DMS114 treated with DMSO at 0.1 percent for 48 hours (cell line): ENCODE data around the gene KDM4F.

ENCODE experiments used
- DNase-seq: peaks from one replicate; lab custom pipeline; 2025; ENCODE audit not compliant: unreplicated experiment; lab: John Stamatoyannopoulos, UW

The KDM4F gene

DNA sequence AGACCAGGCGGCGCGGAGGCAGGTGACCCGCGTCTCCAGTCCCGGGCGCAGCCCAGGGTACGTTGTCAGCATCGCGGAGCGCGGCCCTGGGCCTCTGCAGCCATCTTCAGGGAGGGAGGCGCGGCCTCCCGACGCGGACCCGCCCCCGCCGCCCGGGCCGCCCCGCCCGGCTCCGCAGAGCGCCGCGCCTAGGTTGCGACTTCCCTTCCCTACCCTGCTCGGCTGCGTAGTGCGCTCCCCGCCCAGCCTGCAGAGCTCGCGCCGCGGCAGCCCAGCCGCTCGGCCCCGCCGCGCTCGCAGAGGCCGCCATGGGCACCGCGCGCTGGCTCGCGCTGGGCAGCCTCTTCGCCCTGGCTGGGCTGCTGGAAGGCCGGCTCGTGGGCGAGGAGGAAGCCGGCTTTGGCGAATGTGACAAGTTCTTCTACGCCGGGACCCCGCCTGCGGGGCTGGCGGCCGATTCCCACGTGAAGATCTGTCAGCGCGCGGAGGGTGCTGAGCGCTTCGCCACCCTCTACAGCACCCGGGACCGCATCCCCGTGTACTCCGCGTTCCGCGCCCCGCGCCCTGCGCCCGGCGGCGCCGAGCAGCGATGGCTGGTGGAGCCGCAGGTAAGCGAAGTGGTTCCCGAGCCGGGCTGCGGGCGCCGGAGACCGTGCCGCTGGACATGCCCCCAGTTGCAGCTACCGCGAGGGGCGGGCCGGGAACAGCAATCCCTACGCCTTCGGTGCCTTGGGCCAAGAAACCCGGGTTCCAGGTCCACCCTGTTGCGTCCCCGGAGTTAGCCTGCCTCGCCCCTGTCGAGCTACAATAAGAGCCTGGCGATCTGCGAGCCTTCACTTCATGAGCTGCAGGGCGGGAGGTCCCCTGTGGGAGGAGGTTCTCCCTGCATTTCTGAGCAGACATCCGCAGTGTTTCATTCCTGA is 40.7 kb downstream of the KDM4F start, which contains the start of gene ENDOD1:
ENDOD1 (plus strand) TSS at position 227 of the 923 bp plus-strand sequence; CDS start at position 309, 82 bp downstream.
- peak; percentile 35 for DNase-seq

GRCh38 chr11:95091663-95092180 is 42.5 kb downstream of the KDM4F start:
- DNase-seq: no peak

GRCh38 chr11:95092549-95093324 is 43.5 kb downstream of the KDM4F start:
- DNase-seq: no peak

DNA sequence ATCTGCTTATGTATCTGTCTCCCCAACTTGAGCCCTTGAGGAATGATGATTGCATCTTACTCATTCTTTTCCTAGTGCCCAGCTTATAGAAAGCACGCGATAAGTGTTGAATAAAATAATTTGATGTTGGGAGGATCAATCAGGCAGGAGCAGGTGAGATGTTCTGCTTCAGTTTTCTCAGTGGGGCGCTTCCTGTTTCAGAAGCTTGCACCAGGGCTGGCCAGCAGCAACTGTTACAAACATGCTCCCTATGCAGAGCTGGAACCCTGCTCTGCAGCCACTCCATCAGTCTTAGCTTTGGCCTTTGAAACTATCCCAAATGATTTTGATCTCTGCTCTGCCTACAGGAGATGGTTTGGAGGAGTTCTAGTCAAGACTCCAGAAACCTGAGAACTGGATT is 44.3 kb downstream of the KDM4F start:
- DNase-seq: no peak

GRCh38 chr11:95095858-95096587 is 46.8 kb downstream of the KDM4F start:
- no peak for DNase-seq

GRCh38 chr11:95097209-95097608 is 48.0 kb downstream of the KDM4F start:
- DNase-seq: no peak

DNA sequence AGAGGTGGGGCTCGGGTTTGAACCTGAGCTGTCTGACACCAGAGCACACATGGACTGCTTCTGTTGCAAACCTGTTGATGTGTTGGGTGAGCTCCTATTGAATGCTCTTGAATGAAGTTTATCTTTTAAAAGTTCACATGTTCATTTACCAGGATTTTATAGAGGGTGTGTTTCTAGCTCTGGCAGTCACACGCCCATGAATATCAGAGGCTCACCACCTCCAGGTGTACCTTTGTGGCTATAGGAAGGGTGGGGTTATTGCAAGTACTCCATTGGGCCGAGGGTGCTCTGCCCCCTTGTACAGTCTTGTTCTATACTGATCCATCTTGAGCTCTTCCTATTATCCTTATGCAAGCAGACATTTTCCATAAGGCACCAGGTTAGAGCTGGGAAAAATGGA is 49.6 kb downstream of the KDM4F start:
- no peak for DNase-seq

- DNase-seq: no peak
Measured at GRCh38 chr11:95100191-95100648, 51.0 kb downstream of the KDM4F start.
